Body of pancreas (tissue), 4 donors: ENCODE data around the gene DHX8. TPM values are rescaled to one million over a fixed set of nuclear protein-coding genes. Genes with fewer than 3 reads are reported as not detected.

Source experiments
- ATAC-seq: fragments of 150-250 bp; one replicate; pipeline ENCODE4 v1.9.1; 2016
- DNase-seq, 4 donors: peaks; one replicate each; pipeline ENCODE4 v3.0.0-alpha.2; 2019
- H3K27ac ChIP-seq, 4 donors: fragments of 200-600 bp; sonication (generic); 1 replicate in 3 of 4; 2 replicates in 1 of 4; pipeline versions ENCODE4 v1.5.1 to v1.6.1; 2016 to 2019; ENCODE audit warnings: mild to moderate bottlenecking in 1 of 4, mixed read lengths in 1 of 4, moderate library complexity in 1 of 4
- H3K27me3 ChIP-seq, 2 donors: fragments of 200-600 bp; sonication (generic); one replicate each; pipeline ENCODE4 v1.6.0; 2016; ENCODE audit warnings: mild to moderate bottlenecking in 1 of 2
- H3K36me3 ChIP-seq, 2 donors: fragments of 200-600 bp; sonication (generic); replicated peaks in 1 of 2; 2 replicates each; pipeline ENCODE4 v1.5.1; 2016; ENCODE audit warnings: low read depth in 2 of 2; ENCODE audit not compliant: insufficient read depth in 1 of 2
- H3K4me1 ChIP-seq: fragments of 200-600 bp; sonication (generic); one replicate; pipeline ENCODE4 v1.6.0; 2016
- H3K4me3 ChIP-seq, 2 donors: fragments of 200-600 bp; sonication (generic); 1 replicate in 1 of 2; 2 replicates in 1 of 2; pipeline ENCODE4 v1.5.1; 2016 to 2019
- H3K9me3 ChIP-seq, 3 donors: fragments of 200-600 bp; sonication (generic); 1 replicate in 2 of 3; 2 replicates in 1 of 3; pipeline ENCODE4 v1.5.1; 2016
- CTCF ChIP-seq, 7 experiments: fragments of 450-650 bp in 4 of 7; fragments of 200-600 bp in 3 of 7; sonication (generic) in 3 of 7; IDR thresholded peaks; one replicate each; pipeline ENCODE4 v1.5.1; 2016 to 2019; ENCODE audit warnings: antibody characterized with exemption in 7 of 7
- POLR2A ChIP-seq, 3 donors: fragments of 450-650 bp; IDR thresholded peaks; one replicate each; pipeline ENCODE4 v1.6.1; 2016; ENCODE audit warnings: antibody characterized with exemption in 3 of 3, mild to moderate bottlenecking in 2 of 3
- WGBS, 2 donors: methylation state at CpG; one replicate each; pipeline ENCODE4 v1.1.5; 2017; 5-methylcytosine and 5-hydroxymethylcytosine counted together
- intact Hi-C: fragments of 100-400 bp; cut with DNase I; formaldehyde crosslinking; loops from one replicate; pipeline ENCODE4 v1.15.1; 2023
- total RNA-seq, 2 donors: library from RNA; depleted of rRNA; stranded (reverse); fragments of >200 nt; gene quantifications; one replicate each; pipeline ENCODE4 v1.1.0, GENCODE V29; 2016

Gene DHX8
- total RNA-seq, 2 donors from 2014 or later: 12.2 to 19.4 TPM

- no peak for ATAC-seq
- no peak overlapping the region for H3K4me3 ChIP-seq
- H3K36me3 ChIP-seq: peaks cover 0 to 44% of the 10 kb centered on the region in 2 donors
- intact Hi-C loops: no loop called here
- H3K4me1 ChIP-seq: no peaks in the 10 kb centered on the region
- DNase-seq: no peak
- H3K27ac ChIP-seq: no peak overlapping the region
- no peaks in the 10 kb centered on the region for H3K27me3 ChIP-seq
- H3K9me3 ChIP-seq: no peaks in the 10 kb centered on the region
- WGBS, 2 donors: 78 to 89% methylated on average over 6 of the region's 6 CpGs
- TF ChIP-seq POLR2A (IDR thresholded peaks at IDR 0.05): no peak
- no peak for TF ChIP-seq CTCF (IDR thresholded peaks at IDR 0.05)
These were observed 33.4 kb downstream of the DHX8 start for GRCh38 chr17:43517161-43517560.

DNA sequence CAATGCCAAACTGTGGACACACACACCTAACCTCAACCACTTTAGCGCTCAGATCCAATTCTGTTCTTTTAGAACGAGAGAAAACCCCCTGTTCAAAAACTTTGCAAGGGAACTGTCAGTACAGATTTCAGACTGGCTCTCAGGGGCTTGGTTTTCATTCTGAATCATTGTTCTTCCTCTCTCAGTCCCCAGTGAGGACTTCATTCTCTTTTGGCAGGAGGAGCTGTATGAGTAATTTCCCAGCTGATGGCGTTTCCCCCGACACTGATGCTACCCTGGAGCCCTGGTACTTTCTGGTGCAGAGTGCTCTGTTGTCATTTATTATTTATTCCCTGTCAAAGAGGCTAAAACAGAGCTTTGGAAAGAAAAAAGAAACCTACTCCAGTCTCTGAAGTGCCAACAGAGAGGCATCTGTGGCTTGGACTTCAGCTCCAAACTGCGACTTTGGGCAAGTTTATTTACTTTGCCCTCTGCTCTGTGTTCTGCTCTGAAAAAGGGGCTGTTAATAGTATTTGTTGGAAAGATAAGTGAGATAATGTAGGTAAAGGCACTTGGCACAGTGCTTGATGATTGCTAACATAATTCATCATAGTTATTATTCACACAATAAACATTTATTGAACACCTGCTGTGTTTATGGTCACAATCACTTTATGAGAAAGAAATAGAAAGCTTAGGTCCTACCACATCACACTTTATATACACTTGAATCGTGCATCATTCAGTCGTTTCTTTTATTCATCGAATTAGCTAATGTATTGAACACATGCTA lies 34.0 kb downstream of the DHX8 start:
- Histone ChIP-seq H3K36me3 (peaks cover 0 to 48% of the 10 kb centered on the region in 2 donors), H3K4me3 (no peak overlapping the region), H3K27ac (no peak overlapping the region), H3K4me1 (no peaks in the 10 kb centered on the region), H3K27me3 (no peaks in the 10 kb centered on the region), H3K9me3 (no peaks in the 10 kb centered on the region)
- WGBS, 2 donors: 72 to 81% methylated on average over 8 of the region's 8 CpGs
- DNase-seq (no peak), ATAC-seq (no peak)
- intact Hi-C loops: no loop called here
- TF ChIP-seq POLR2A (IDR thresholded peaks at IDR 0.05) (no peak), CTCF (IDR thresholded peaks at IDR 0.05) (no peak)

DNA sequence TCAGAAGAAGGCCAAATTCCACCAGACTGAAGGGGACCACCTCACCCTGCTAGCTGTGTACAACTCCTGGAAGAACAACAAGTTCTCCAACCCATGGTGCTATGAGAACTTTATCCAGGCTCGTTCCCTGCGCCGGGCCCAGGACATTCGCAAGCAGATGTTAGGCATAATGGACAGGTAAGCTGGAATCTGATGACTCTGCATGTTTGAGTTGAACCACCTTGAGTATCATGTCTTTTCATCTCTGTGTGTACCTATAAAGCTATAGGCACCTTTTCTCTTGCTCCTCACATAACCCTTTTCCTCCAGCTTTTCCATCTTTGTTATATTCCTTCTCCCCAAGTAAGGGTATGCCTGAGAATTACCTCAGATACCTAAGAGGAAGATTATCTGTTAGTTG lies 37.6 kb downstream of the DHX8 start:
- DNase-seq: no peak
- Histone ChIP-seq H3K36me3 (peaks cover 0 to 57% of the 10 kb centered on the region in 2 donors), H3K4me1 (no peaks in the 10 kb centered on the region), H3K27me3 (no peaks in the 10 kb centered on the region), H3K4me3 (no peak overlapping the region), H3K27ac (no peak overlapping the region), H3K9me3 (no peaks in the 10 kb centered on the region)
- intact Hi-C loops: no loop called here
- 88 to 93% methylated on average over 4 of the region's 4 CpGs for WGBS, 2 donors
- TF ChIP-seq POLR2A (IDR thresholded peaks at IDR 0.05) (no peak), CTCF (IDR thresholded peaks at IDR 0.05) (no peak)
- ATAC-seq: no peak

- H3K4me3 ChIP-seq: no peak overlapping the region
- TF ChIP-seq POLR2A (IDR thresholded peaks at IDR 0.05) (no peak), CTCF (IDR thresholded peaks at IDR 0.05) (no peak)
- 86 to 91% methylated on average over 8 of the region's 8 CpGs for WGBS, 2 donors
- no peak for ATAC-seq
- H3K27me3 ChIP-seq: no peaks in the 10 kb centered on the region
- no peak overlapping the region for H3K27ac ChIP-seq
- H3K36me3 ChIP-seq: peaks cover 0 to 42% of the 10 kb centered on the region in 2 donors
- DNase-seq: no peak
- intact Hi-C loops: no loop called here
- H3K4me1 ChIP-seq: peaks cover 18% of the 10 kb centered on the region
- no peaks in the 10 kb centered on the region for H3K9me3 ChIP-seq
These were observed 41.3 kb downstream of the DHX8 start for GRCh38 chr17:43524945-43525575.
